Daoy (cell line): ENCODE results near the gene LTB. TPM values are rescaled to one million over a fixed set of nuclear protein-coding genes. Genes with fewer than 3 reads are reported as not detected.

Source experiments
- DNase-seq: peaks from one replicate; pipeline ENCODE4 v3.0.0-alpha.2; 2015; ENCODE audit warnings: low read depth
- total RNA-seq: library from RNA; depleted of rRNA; stranded (reverse); fragments of >200 nt; shearing (Covaris generic); gene quantifications from 2 replicates; pipeline ENCODE4 v1.2.3, GENCODE V29; 2014; rRNA removed

Gene LTB
- total RNA-seq, 1 experiment from 2014 or later, result 2.1 TPM

DNA sequence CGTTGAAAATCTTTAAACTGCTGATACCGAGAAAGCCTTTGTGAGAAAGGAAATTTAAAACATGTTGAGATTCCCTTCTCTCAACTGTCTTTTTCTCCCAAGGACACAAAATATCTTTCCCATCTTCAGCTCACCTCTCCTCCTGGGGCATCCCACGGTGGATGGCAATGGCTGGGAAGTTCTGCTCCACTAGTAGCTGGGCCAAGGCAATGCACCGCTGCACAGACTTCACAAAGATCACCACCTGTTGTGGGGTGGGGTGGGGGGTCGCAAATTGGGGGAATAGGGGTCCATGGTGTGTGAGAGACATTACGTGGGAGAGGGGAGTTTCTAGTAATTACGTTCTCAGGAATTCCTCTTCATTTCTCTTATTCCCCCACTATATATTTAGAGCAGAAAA lies 51.1 kb downstream of the LTB start:
- DNase-seq, result no peak

DNA sequence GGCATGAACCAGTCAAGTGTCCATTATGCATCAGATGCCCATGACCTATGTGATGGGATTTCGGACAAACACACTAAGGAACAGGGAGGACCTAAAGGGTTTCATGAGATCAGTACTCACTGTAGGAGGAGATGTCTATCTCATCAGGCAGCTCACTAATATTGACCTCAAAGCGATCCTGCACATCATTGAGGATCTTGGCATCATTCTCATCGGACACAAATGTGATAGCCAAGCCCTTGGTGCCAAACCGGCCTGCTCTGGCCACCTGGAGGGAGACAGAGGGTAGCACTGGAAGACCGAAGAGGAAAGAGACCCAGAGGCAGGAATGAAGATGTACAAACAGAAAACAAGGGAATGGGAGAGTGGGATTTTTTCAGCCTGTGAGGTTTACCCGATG lies 51.6 kb downstream of the LTB start:
- DNase-seq, result no peak

Other genes with a start within 250 kb of the LTB start
- 415 and 797 TPM in 2 replicates for gene HLA-B, start 225.2 kb downstream of the LTB start, total RNA-seq
- 34.9 and 44.1 TPM in 2 replicates for gene MICA, start 178.8 kb downstream of the LTB start, total RNA-seq
- gene MICB, start 84.3 kb downstream of the LTB start, total RNA-seq, result 24.9 and 27.3 TPM in 2 replicates
- gene MCCD1, start 53.5 kb downstream of the LTB start, total RNA-seq, result not detected in 2 replicates
- gene DDX39B, start 40.4 kb downstream of the LTB start, total RNA-seq, result 678 and 762 TPM in 2 replicates
- 1.5 TPM in 1 of 2 replicates, not detected in the other for gene ATP6V1G2, start 35.8 kb downstream of the LTB start, total RNA-seq
- gene NFKBIL1, start 34.8 kb downstream of the LTB start, total RNA-seq, result 16.2 and 21.5 TPM in 2 replicates
- 0.11 TPM in 1 of 2 replicates, not detected in the other for gene LTA, start 10.1 kb downstream of the LTB start, total RNA-seq
- gene TNF, start 6.9 kb downstream of the LTB start, total RNA-seq, result 1.4 and 4.0 TPM in 2 replicates
- 0.09 and 3.5 TPM in 2 replicates for gene LST1, start 3.9 kb upstream of the LTB start, total RNA-seq
- not detected in 2 replicates for gene NCR3, start 10.6 kb upstream of the LTB start, total RNA-seq
- gene AIF1, start 32.8 kb upstream of the LTB start, total RNA-seq, result not detected in 2 replicates
- 50.1 and 51.9 TPM in 2 replicates for gene PRRC2A, start 38.3 kb upstream of the LTB start, total RNA-seq
- gene BAG6, start 70.2 kb upstream of the LTB start, total RNA-seq, result 256 and 287 TPM in 2 replicates
- 0.18 and 1.4 TPM in 2 replicates for gene APOM, start 73.5 kb upstream of the LTB start, total RNA-seq
- gene C6orf47, start 78.4 kb upstream of the LTB start, total RNA-seq, result 15.9 and 18.0 TPM in 2 replicates
- gene GPANK1, start 82.6 kb upstream of the LTB start, total RNA-seq, result 32.9 and 40.2 TPM in 2 replicates
- gene CSNK2B, start 83.7 kb upstream of the LTB start, total RNA-seq, result 328 and 376 TPM in 2 replicates
- 0.91 and 6.3 TPM in 2 replicates for gene LY6G5B, start 87.6 kb upstream of the LTB start, total RNA-seq
- gene LY6G5C, start 98.6 kb upstream of the LTB start, total RNA-seq, result 1.8 TPM in 1 of 2 replicates, not detected in the other
- gene ABHD16A, start 120.9 kb upstream of the LTB start, total RNA-seq, result 55.2 and 64.4 TPM in 2 replicates
- gene LY6G6F, start 124.4 kb upstream of the LTB start, total RNA-seq, result not detected in 2 replicates
- not detected in 2 replicates for gene LY6G6D, start 132.9 kb upstream of the LTB start, total RNA-seq
- gene LY6G6C, start 139.3 kb upstream of the LTB start, total RNA-seq, result not detected in 2 replicates
- not detected in 2 replicates for gene MPIG6B, start 140.9 kb upstream of the LTB start, total RNA-seq
- gene DDAH2, start 146.9 kb upstream of the LTB start, total RNA-seq, result 46.1 and 55.6 TPM in 2 replicates
- gene CLIC1, start 154.1 kb upstream of the LTB start, total RNA-seq, result 1,198 and 1,241 TPM in 2 replicates
- gene MSH5, start 157.6 kb upstream of the LTB start, total RNA-seq, result 19.9 and 20.9 TPM in 2 replicates
- 0.27 and 1.6 TPM in 2 replicates for gene SAPCD1, start 180.2 kb upstream of the LTB start, total RNA-seq
- 0.34 TPM in 1 of 2 replicates, not detected in the other for gene VWA7, start 194.9 kb upstream of the LTB start, total RNA-seq
- 77.3 and 80.3 TPM in 2 replicates for gene VARS1, start 213.3 kb upstream of the LTB start, total RNA-seq
- 91.8 and 146 TPM in 2 replicates for gene LSM2, start 224.5 kb upstream of the LTB start, total RNA-seq
- gene HSPA1L, start 232.9 kb upstream of the LTB start, total RNA-seq, result 0.12 and 0.80 TPM in 2 replicates
- 148 and 171 TPM in 2 replicates for gene HSPA1A, start 233.1 kb upstream of the LTB start, total RNA-seq
- 194 and 206 TPM in 2 replicates for gene HSPA1B, start 245.3 kb upstream of the LTB start, total RNA-seq